Psoas muscle (tissue), 8 donors: ENCODE measurements around the gene DCAF5. TPM values are rescaled to one million over a fixed set of nuclear protein-coding genes. Genes with fewer than 3 reads are reported as not detected.

Experiments used
- ATAC-seq, 4 donors: fragments of 200-7000 bp; cut with Tn5 transposase; one replicate each; pipeline ENCODE4 v1.9.1; 2020; ENCODE audit warnings: moderate library complexity in 3 of 4, mild to moderate bottlenecking in 2 of 4
- DNase-seq, 2 donors: peaks; one replicate each; pipeline ENCODE4 v3.0.0-alpha.2; 2020
- H3K27ac ChIP-seq: fragments of 200-600 bp; one replicate; pipeline ENCODE4 v1.8.0; 2022
- H3K27me3 ChIP-seq, 3 donors: fragments of 200-600 bp in 1 of 3; one replicate each; pipeline versions ENCODE4 v1.6.1 to v1.8.0; 2013 to 2022; ENCODE audit warnings: low read length in 2 of 3, mild to moderate bottlenecking in 2 of 3, moderate library complexity in 1 of 3; ENCODE audit not compliant: insufficient read depth in 3 of 3
- H3K36me3 ChIP-seq, 2 donors: fragments of 200-600 bp in 1 of 2; one replicate each; pipeline versions ENCODE4 v1.6.1 to v1.8.0; 2013 to 2022; ENCODE audit warnings: low read depth in 1 of 2, mild to moderate bottlenecking in 1 of 2, moderate library complexity in 1 of 2; ENCODE audit not compliant: insufficient read depth in 1 of 2
- H3K4me1 ChIP-seq: fragments of 200-600 bp; one replicate; pipeline ENCODE4 v1.8.0; 2022
- H3K4me3 ChIP-seq: fragments of 200-600 bp; one replicate; pipeline ENCODE4 v1.8.0; 2022; ENCODE audit warnings: mild to moderate bottlenecking
- H3K9me3 ChIP-seq: fragments of 200-600 bp; one replicate; pipeline ENCODE4 v1.8.0; 2022
- WGBS, 3 donors: extraction: QIAGEN DNeasy Blood & Tissue Kit; methylation state at CpG; one replicate each; pipeline versions ENCODE4 v1.1.6 to v1.1.7; 2013; 5-methylcytosine and 5-hydroxymethylcytosine counted together
- intact Hi-C, 2 donors: fragments of 100-400 bp; cut with DNase I; formaldehyde crosslinking; loops; one replicate each; pipeline versions ENCODE4 v1.11.0 to v1.14.2; 2022
- polyA plus RNA-seq, 3 donors: library from polyadenylated mRNA; stranded (reverse); fragments of 200-250 nt; gene quantifications; one replicate each; pipeline ENCODE4 v1.2.3, GENCODE V29; 2013
- total RNA-seq, 4 donors: library from RNA; stranded (reverse); fragmentation: NEBNext Ultra II Directional in 2 of 4; extraction: Animal tissue kit (Norgen Biotek cat#: 25700) in 2 of 4; gene quantifications; one replicate each; pipeline versions ENCODE4 v1.2.1 to v1.2.4, GENCODE V29; 2021 to 2023
- TF ChIP-seq, protein P1 (sequence below): fragments of 200-600 bp; IDR thresholded peaks from one replicate; pipeline ENCODE4 v1.8.0; 2022; ENCODE audit warnings: antibody characterized with exemption
- donor health status: healthy with polysubstance abuse.
- donor health status: DM: no; HTN: no; CAD: no; lungs with moderate emphysema.
- donor health status: Bipolar disorder and iron deficiency.
- donor health status: healthy.
- donor health status: DM: yes; HTN: yes; CAD: no.
- donor health status: DM: no; HTN: no; CAD: no.
- donor health status: DM: no; HTN: no; CAD: no.
- donor health status: DM: yes; HTN: yes; CAD: no.

The DCAF5 gene
- total and polyA plus RNA-seq, 7 donors: 9.1 to 86.3 (median 74.7) TPM

DNA sequence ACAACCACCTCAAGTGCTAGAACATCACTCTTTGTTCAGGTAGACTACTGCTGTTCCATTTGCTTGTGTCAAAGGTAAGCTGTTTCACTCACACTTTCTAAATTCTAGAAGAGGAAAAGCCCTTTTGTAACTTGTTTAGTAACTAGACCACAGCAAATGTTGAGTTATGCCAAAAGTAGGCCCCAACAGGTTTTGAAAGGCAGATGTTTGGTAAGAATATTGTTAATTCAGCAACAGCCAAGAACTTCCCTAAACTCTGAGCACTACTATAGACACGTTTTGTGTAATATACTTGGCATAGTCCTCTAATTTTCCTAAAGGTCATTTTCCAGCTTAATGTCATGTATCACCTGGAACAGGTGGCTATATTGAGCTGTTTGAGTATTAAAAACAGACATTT is 79.0 kb downstream of the DCAF5 start:
- Histone ChIP-seq H3K27me3 (no peaks in the 10 kb centered on the region), H3K27ac (no peak overlapping the region), H3K4me3 (no peak overlapping the region), H3K36me3 (peaks cover 0 to 66% of the 10 kb centered on the region in 2 donors), H3K4me1 (peaks cover 21% of the 10 kb centered on the region), H3K9me3 (no peaks in the 10 kb centered on the region)
- no peak for DNase-seq
- 46 to 73% (median 62%) methylated on average over 1 of the region's 1 CpG for WGBS, 3 donors
- ATAC-seq: no peak
- TF ChIP-seq, protein P1, sequence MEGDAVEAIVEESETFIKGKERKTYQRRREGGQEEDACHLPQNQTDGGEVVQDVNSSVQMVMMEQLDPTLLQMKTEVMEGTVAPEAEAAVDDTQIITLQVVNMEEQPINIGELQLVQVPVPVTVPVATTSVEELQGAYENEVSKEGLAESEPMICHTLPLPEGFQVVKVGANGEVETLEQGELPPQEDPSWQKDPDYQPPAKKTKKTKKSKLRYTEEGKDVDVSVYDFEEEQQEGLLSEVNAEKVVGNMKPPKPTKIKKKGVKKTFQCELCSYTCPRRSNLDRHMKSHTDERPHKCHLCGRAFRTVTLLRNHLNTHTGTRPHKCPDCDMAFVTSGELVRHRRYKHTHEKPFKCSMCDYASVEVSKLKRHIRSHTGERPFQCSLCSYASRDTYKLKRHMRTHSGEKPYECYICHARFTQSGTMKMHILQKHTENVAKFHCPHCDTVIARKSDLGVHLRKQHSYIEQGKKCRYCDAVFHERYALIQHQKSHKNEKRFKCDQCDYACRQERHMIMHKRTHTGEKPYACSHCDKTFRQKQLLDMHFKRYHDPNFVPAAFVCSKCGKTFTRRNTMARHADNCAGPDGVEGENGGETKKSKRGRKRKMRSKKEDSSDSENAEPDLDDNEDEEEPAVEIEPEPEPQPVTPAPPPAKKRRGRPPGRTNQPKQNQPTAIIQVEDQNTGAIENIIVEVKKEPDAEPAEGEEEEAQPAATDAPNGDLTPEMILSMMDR: no peak
- intact Hi-C loops: no loop called here

GRCh38 chr14:69073429-69073828 is 79.5 kb downstream of the DCAF5 start:
- Histone ChIP-seq H3K9me3 (no peaks in the 10 kb centered on the region), H3K27me3 (no peaks in the 10 kb centered on the region), H3K27ac (no peak overlapping the region), H3K36me3 (peaks cover 0 to 70% of the 10 kb centered on the region in 2 donors), H3K4me3 (no peak overlapping the region), H3K4me1 (peaks cover 16% of the 10 kb centered on the region)
- ATAC-seq (no peak), DNase-seq (no peak)
- intact Hi-C loops: no loop called here
- 84 to 88% (median 86%) methylated on average over 5 of the region's 5 CpGs for WGBS, 3 donors
- TF ChIP-seq, protein P1: no peak

- TF ChIP-seq, protein P1: no peak
These were observed 80.3 kb downstream of the DCAF5 start for GRCh38 chr14:69072584-69072983.

DNA sequence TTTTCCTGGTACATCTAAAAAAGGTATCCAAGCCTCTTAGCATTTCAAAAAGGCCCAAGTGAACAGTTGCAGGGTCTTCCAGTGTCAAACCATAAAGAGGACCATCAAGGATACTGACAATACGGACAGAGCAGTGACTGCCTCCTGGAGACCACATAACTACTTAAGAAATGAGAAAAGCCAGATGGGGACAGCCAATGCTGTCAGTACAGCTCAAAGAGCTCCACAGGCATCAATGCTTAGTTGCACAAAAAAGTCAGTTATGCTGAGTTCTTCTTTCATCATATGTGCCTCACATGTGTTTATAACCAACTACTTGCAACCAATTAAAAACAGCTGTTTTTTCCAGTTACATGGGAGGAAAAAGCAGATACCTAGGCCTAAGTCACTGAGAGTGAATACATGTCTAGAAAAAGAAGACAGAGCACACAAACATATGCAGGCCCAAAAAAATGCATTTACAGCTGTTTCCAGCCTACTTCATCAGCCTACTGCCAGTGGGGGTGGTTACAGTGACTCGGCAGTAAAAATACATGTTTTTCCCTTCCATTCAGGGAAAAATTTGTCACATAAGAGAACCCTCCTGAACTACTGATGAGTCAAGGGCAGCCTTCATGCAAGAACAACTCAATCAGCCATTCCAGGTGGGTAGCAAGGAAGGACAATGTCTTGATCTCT is 84.0 kb downstream of the DCAF5 start:
- Histone ChIP-seq H3K4me3 (no peak overlapping the region), H3K27ac (no peak overlapping the region), H3K36me3 (peaks cover 0 to 81% of the 10 kb centered on the region in 2 donors), H3K27me3 (no peaks in the 10 kb centered on the region), H3K9me3 (no peaks in the 10 kb centered on the region), H3K4me1 (no peaks in the 10 kb centered on the region)
- ATAC-seq: no peak
- intact Hi-C loops: no loop called here
- TF ChIP-seq, protein P1: no peak
- 64 to 76% (median 68%) methylated on average over 2 of the region's 2 CpGs for WGBS, 3 donors
- DNase-seq: no peak

More at GRCh38 chr14:69072584-69072983, 80.3 kb downstream of the DCAF5 start:
- no peak overlapping the region for H3K27ac ChIP-seq
- no peaks in the 10 kb centered on the region for H3K9me3 ChIP-seq
- H3K36me3 ChIP-seq: peaks cover 0 to 78% of the 10 kb centered on the region in 2 donors
- no peaks in the 10 kb centered on the region for H3K27me3 ChIP-seq
- intact Hi-C loops: no loop called here
- DNase-seq (no peak), ATAC-seq (no peak)
- H3K4me1 ChIP-seq: peaks cover 8% of the 10 kb centered on the region
- WGBS, 3 donors: 77 to 80% (median 77%) methylated on average over 2 of the region's 2 CpGs
- H3K4me3 ChIP-seq: no peak overlapping the region
